B cell (primary cell): ENCODE measurements around the gene TSPAN32.

ENCODE experiments used
- CTCF ChIP-seq: fragments of 200-600 bp; IDR thresholded peaks from one replicate; pipeline ENCODE4 v1.8.0; 2022; ENCODE audit warnings: antibody characterized with exemption, mild to moderate bottlenecking
- EZH2 ChIP-seq: IDR thresholded peaks from 2 replicates; pipeline ENCODE4 v1.6.1; 2012; ENCODE audit warnings: borderline replicate concordance, low read depth, mild to moderate bottlenecking, moderate library complexity, low read length; ENCODE audit not compliant: insufficient read depth, poor library complexity, severe bottlenecking

- no peak for TF ChIP-seq CTCF
- TF ChIP-seq EZH2: no peak
Measured at GRCh38 chr11:2328656-2329354, 27.0 kb downstream of the TSPAN32 start.
